Effector memory CD4-positive, alpha-beta T cell (primary cell): ENCODE measurements around the gene ZNF580.

Source experiments
- DNase-seq, 3 donors: peaks; one replicate each; pipeline ENCODE4 v3.0.0-alpha.2; 2020
- H3K27ac ChIP-seq: 2 replicates; pipeline ENCODE4 v1.7.0; 2013; ENCODE audit warnings: mild to moderate bottlenecking, low read length, moderate library complexity; ENCODE audit not compliant: insufficient read depth, poor library complexity, severe bottlenecking
- H3K27me3 ChIP-seq: replicated peaks from 2 replicates; pipeline ENCODE4 v1.7.0; 2013; ENCODE audit warnings: mild to moderate bottlenecking, low read length; ENCODE audit not compliant: insufficient read depth, control insufficient read depth, poor library complexity, severe bottlenecking
- H3K36me3 ChIP-seq: 2 replicates; pipeline ENCODE4 v1.7.0; 2013; ENCODE audit warnings: mild to moderate bottlenecking, low read length, moderate library complexity; ENCODE audit not compliant: control insufficient read depth, insufficient read depth
- H3K4me1 ChIP-seq: 2 replicates; pipeline ENCODE4 v1.7.0; 2013; ENCODE audit warnings: low read length, mild to moderate bottlenecking; ENCODE audit not compliant: control insufficient read depth, insufficient read depth, poor library complexity, severe bottlenecking
- H3K4me3 ChIP-seq: 2 replicates; pipeline ENCODE4 v1.7.0; 2013; ENCODE audit warnings: low read length, low read depth, mild to moderate bottlenecking; ENCODE audit not compliant: insufficient read depth, poor library complexity, severe bottlenecking
- H3K9me3 ChIP-seq: 2 replicates; pipeline ENCODE4 v1.7.0; 2013; ENCODE audit warnings: mild to moderate bottlenecking, low read length, moderate library complexity; ENCODE audit not compliant: control insufficient read depth

The ZNF580 gene

DNA sequence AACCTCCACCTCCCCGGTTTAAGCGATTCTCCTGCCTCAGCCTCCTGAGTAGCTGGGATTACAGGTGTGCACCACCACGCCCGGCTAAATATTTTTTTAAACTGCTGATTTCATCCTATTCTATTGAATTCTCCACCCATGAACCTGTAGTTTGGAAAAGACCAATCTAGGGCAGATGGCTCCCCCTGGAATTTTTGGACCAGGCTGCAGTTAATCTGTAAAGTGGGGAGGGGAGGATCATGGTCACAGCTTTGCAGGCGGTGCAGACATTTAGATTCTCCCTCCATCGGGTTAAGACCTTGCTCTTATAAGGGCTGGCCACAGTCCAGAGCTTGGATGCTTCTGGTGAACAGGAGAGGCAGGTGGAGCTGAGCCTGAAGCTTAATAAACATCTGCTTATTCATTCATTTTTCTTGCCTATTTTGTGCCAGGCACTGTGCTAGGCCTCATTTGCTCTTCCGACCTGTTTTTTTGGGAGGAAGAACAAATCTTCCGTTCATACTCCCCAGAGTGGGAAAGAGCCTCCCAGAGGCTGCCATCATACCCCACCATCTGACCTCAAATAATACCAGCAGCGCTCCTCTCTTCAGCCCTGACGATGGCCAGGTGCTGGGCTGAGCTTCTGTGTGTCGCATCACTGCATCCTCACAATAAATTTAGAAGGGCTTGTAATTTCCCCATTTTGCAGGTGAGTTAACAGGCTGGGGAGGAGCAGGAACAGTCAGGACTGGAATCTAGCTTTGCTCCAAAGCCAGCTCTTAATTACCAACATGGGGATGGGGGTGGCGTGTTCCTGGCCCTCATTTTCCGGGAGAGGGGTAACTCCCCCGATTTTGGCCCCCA, 6.3 kb downstream of the ZNF580 start:
- Histone ChIP-seq H3K4me1 (peaks cover 33% of the 10 kb centered on the region), H3K9me3 (no peaks in the 10 kb centered on the region), H3K36me3 (peaks cover 9% of the 10 kb centered on the region), H3K27ac (peak overlapping the region; percentile 57), H3K4me3 (peak overlapping the region; percentile 59), H3K27me3 (no peaks in the 10 kb centered on the region)
- no peak for DNase-seq

GRCh38 chr19:55647732-55648584, 7.2 kb downstream of the ZNF580 start, which contains the start of gene CCDC106:
TSS of gene CCDC106 (plus strand) at chr19:55648212. CDS start at chr19:55649047, 835 bp downstream.
- H3K27me3 ChIP-seq, result no peaks in the 10 kb centered on the region
- H3K27ac ChIP-seq, result peak within 1 kb of the TSS; percentile 57
- DNase-seq, result no peak
- peaks cover 9% of the 10 kb centered on the region for H3K36me3 ChIP-seq
- peak within 1 kb of the TSS; percentile 59 for H3K4me3 ChIP-seq
- H3K4me1 ChIP-seq, result peaks cover 26% of the 10 kb centered on the region
- no peaks in the 10 kb centered on the region for H3K9me3 ChIP-seq

DNA sequence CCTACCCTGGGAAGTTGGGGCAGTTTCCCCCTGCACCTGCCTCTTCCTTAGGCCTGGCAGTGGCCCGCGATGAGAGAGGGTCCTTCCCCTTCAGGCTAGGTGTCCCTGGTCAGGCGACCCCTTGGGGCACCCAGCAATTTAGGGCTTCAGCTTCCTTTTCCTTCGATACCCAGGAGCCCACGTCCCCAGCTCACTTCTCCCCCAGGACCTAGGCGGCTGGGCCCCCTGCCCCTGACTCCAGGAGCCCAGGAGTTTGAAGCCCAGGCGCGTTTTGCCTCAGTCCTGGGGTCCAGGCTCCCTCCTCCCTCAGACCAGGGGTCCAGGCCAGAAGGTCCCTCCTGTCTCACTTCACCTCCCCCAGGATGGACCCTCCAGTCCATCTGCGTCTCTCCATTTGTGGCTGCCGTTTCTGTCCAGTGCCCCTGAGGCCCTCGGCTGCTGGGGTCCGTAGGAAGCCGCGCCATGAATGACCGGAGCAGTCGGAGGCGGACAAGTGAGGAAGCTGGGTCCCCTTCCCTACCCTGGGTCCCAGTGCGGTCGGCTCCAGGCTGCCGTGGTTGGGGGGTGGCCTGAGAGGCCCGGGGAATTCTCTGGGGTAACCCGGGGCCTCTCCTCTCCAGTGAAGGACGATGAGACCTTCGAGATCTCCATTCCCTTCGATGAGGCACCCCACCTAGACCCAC, 7.9 kb downstream of the ZNF580 start:
- peak overlapping the region; percentile 57 for H3K27ac ChIP-seq
- DNase-seq, result no peak
- H3K4me3 ChIP-seq, result peak overlapping the region; percentile 59
- no peaks in the 10 kb centered on the region for H3K9me3 ChIP-seq
- peaks cover 23% of the 10 kb centered on the region for H3K4me1 ChIP-seq
- H3K27me3 ChIP-seq, result no peaks in the 10 kb centered on the region
- peaks cover 9% of the 10 kb centered on the region for H3K36me3 ChIP-seq

DNA sequence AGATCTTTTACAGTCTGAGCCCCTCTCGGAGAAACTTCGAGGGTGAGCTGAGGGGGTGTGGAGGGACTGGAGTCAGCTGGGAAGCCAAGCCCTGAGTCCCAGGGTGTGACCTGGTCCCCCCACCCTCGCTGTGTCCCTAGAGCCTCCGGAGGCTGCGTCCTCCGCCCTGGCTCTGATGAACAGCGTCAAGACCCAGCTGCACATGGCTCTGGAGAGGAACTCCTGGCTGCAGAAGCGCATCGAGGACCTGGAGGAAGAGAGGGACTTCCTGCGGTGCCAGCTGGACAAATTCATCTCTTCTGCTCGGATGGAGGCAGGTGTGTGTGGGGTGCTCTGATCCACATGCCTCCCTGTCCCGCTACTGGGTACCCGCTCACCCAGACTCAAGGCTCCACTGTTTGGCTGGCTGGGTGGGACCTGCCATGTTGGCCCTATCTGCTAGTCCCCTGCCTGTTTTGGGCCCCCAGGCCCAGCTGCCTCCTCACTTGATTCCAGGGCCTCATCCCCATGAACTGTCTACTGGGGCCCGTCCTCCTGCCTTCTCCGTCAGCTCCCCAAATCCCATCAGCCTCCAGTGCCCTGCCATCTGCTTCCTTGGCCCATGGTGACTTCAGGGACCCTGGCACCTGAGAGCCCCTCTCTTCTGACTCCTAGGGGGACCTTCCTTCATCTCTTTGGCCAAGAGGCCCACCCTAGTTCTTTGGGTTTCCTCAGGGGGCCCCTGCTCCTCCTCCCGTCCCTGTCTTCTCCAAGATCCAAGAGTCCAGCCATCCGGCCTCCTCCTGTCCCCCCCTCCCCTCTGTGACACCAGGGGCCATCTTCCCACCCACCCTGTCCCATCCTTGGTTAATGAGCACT, 8.7 kb downstream of the ZNF580 start:
- Histone ChIP-seq H3K4me1 (peaks cover 15% of the 10 kb centered on the region), H3K9me3 (no peaks in the 10 kb centered on the region), H3K36me3 (peaks cover 9% of the 10 kb centered on the region), H3K27ac (no peak overlapping the region), H3K4me3 (no peak overlapping the region), H3K27me3 (no peaks in the 10 kb centered on the region)
- no peak for DNase-seq

- no peak for DNase-seq
- peaks cover 11% of the 10 kb centered on the region for H3K4me1 ChIP-seq
- H3K4me3 ChIP-seq, result no peak overlapping the region
- no peaks in the 10 kb centered on the region for H3K9me3 ChIP-seq
- peaks cover 4% of the 10 kb centered on the region for H3K36me3 ChIP-seq
- H3K27ac ChIP-seq, result no peak overlapping the region
- no peaks in the 10 kb centered on the region for H3K27me3 ChIP-seq
These were observed 9.3 kb downstream of the ZNF580 start for GRCh38 chr19:55650126-55650557.

- Histone ChIP-seq H3K9me3 (no peaks in the 10 kb centered on the region), H3K36me3 (no peaks in the 10 kb centered on the region), H3K4me1 (peaks cover 13% of the 10 kb centered on the region), H3K27ac (no peak overlapping the region), H3K27me3 (no peaks in the 10 kb centered on the region), H3K4me3 (no peak overlapping the region)
- no peak for DNase-seq
These were observed 9.9 kb downstream of the ZNF580 start for GRCh38 chr19:55650602-55651230.

DNA sequence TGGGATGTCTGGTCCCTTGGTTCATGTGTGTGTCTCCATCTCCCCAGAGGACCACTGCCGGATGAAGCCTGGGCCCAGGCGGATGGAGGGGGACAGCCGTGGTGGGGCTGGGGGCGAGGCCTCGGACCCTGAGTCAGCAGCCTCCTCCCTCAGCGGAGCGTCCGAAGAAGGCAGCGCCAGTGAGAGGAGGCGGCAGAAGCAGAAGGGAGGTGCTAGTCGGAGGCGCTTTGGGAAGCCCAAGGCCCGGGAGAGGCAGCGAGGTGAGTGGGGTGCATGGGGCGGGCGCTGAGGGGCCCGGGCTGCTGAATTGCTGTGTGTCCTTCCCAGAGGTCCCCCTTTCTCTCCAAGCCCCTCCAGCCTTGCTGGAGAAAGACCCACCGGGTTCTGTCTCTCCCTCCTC, 10.4 kb downstream of the ZNF580 start:
- H3K4me3 ChIP-seq, result no peak overlapping the region
- DNase-seq, result no peak
- no peaks in the 10 kb centered on the region for H3K9me3 ChIP-seq
- peaks cover 18% of the 10 kb centered on the region for H3K4me1 ChIP-seq
- no peaks in the 10 kb centered on the region for H3K36me3 ChIP-seq
- no peaks in the 10 kb centered on the region for H3K27me3 ChIP-seq
- no peak overlapping the region for H3K27ac ChIP-seq

GRCh38 chr19:55652311-55653128, 11.7 kb downstream of the ZNF580 start:
- no peak overlapping the region for H3K27ac ChIP-seq
- H3K4me3 ChIP-seq, result no peak overlapping the region
- peaks cover 30% of the 10 kb centered on the region for H3K4me1 ChIP-seq
- no peaks in the 10 kb centered on the region for H3K27me3 ChIP-seq
- H3K9me3 ChIP-seq, result no peaks in the 10 kb centered on the region
- no peak for DNase-seq
- H3K36me3 ChIP-seq, result no peaks in the 10 kb centered on the region
